Activated CD4-positive, alpha-beta T cell treated with anti-CD3 and anti-CD28 coated beads, Interleukin-2, amount 10 ng/mL, durations not matched to agents 24 days and 14 days (primary cell): ENCODE data around the gene TMEM140. TPM values are rescaled to one million over a fixed set of nuclear protein-coding genes. Genes with fewer than 3 reads are reported as not detected.
A peak's percentile ranks its signal among the peaks of the same experiment; 100 is the strongest.
"Not testable (repeated sequence)": the region's sequence is repeated elsewhere in the genome, so short reads cannot be mapped to it uniquely, and the experiment has no call there.

Source experiments
- DNase-seq: peaks from one replicate; pipeline ENCODE4 v3.0.0; 2022
- H3K27ac Mint-ChIP-seq: one replicate; pipeline ENCODE4 v1.8.0; 2022; ENCODE audit warnings: mild to moderate bottlenecking, mixed read lengths
- H3K27me3 Mint-ChIP-seq: one replicate; pipeline ENCODE4 v1.8.0; 2022; ENCODE audit warnings: mixed read lengths
- H3K36me3 Mint-ChIP-seq: one replicate; pipeline ENCODE4 v1.8.0; 2022; ENCODE audit warnings: low read depth, mild to moderate bottlenecking, mixed read lengths
- H3K4me1 Mint-ChIP-seq: one replicate; pipeline ENCODE4 v1.8.0; 2021; ENCODE audit warnings: mixed read lengths
- H3K4me3 Mint-ChIP-seq: one replicate; pipeline ENCODE4 v1.8.0; 2022; ENCODE audit warnings: mild to moderate bottlenecking, moderate library complexity, mixed read lengths
- H3K9me3 Mint-ChIP-seq: one replicate; pipeline ENCODE4 v1.8.0; 2021; ENCODE audit warnings: mixed read lengths
- intact Hi-C: fragments of 100-400 bp; cut with micrococcal nuclease; formaldehyde crosslinking; loops from one replicate; pipeline ENCODE4 v1.15.1; 2023
- total RNA-seq: library from RNA; stranded (reverse); gene quantifications from 2 replicates; pipeline ENCODE4 v1.2.3, GENCODE V29; 2022

Gene TMEM140
- 2.2 TPM in 2 replicates for total RNA-seq

DNA sequence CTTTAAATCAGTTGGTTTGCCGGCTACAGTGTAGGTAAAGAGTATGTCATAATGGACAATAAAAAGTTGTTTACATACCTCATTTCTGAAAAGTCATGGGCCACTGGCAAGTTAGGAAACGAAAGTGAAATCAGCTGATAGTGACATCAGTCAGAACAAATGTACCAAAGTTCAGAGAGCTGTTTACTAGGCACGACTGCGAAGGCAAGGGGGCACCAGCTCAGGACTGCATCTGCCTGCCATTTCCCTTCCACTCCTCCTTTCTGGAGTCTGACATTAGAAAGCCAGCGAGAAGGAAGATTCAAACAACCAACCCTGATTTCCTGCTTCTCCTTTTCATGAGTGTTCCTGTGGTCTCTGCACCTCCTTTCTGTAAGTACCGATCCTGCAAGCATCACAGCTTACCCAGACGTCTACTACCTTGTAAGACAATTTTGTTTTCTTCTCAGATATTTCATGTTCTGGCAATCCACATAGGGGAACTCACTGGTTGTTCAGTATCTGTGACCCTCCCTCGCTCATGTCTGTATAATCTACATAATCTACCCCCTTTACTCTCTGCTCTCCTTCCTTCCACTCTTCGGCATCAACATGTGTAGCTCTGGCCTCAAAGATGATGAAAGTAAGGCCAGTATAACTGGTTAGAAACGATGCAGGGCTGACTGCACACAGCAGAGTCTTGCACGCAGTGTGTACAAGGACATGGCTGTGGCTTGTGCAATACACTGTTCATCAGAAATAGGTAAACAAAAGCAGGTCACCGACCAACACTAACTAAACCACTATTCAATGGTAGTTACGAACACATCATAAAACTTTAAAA is at the start of gene TMEM140:
TSS of gene TMEM140 (plus strand) at position 174 of the 823 bp plus-strand sequence. CDS start 16,370 bp downstream, outside the sequence.
- Mint-ChIP-seq H3K4me3 (peak within 1 kb of the TSS; percentile 91), H3K27me3 (no peaks in the 10 kb centered on the region), H3K4me1 (peaks cover 54% of the 10 kb centered on the region), H3K36me3 (peaks cover 23% of the 10 kb centered on the region), H3K9me3 (peaks cover 6% of the 10 kb centered on the region), H3K27ac (peak within 1 kb of the TSS; percentile 95)
- peak; percentile 92 for DNase-seq
- intact Hi-C loops, result loop anchor here (1.0 to 10.0 kb wide), 8 partner anchors 12 to 833 kb away; partner anchors contain the start of genes AGBL3, BPGM, CYREN and SLC35B4

DNA sequence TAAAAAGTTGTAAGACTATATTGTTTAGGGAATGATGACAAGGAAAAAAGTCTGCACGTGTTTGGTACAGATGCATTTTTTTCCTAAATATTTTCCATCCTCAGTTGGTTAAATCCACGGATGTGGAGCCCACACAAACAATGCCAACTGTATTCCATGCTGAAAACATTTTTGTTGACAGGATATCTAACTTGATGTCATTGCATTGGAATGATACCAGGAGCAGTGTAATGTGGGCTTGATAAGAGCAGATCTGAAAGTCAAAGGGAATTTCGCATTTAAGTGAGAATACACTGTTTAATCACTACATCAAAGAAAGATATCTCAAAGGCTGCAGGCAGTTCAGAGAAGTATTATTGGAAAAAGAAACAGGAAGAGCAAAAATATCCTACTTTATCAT is 49.5 kb upstream of the TMEM140 start:
- Mint-ChIP-seq H3K9me3 (peaks cover 4% of the 10 kb centered on the region), H3K27me3 (no peaks in the 10 kb centered on the region), H3K36me3 (no peaks in the 10 kb centered on the region), H3K4me3 (no peak overlapping the region), H3K27ac (no peak overlapping the region), H3K4me1 (peaks cover 2% of the 10 kb centered on the region)
- intact Hi-C loops, result no loop called here
- no peak for DNase-seq

DNA sequence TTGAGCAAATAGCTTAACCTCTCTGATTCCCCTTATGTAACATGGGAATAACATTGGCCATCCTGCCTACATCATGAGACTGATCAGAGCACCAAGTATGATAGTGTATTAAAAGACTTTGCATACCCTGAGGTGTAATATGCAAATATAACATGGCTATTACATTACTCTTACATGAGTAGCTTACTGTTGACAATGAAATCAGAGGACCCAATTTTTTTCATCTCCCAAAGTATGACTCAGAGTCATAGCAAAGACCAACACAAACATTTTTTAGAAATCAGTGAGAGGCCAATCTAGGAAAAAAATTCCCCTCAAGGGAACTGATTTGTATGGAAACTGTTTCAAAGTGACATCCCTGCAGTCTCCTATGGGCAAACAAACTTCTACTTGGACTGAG is 47.0 kb upstream of the TMEM140 start:
- intact Hi-C loops, result no loop called here
- no peak for DNase-seq
- H3K27ac Mint-ChIP-seq, result no peak overlapping the region
- peaks cover 2% of the 10 kb centered on the region for H3K4me1 Mint-ChIP-seq
- H3K36me3 Mint-ChIP-seq, result no peaks in the 10 kb centered on the region
- H3K9me3 Mint-ChIP-seq, result peaks cover 4% of the 10 kb centered on the region
- no peak overlapping the region for H3K4me3 Mint-ChIP-seq
- no peaks in the 10 kb centered on the region for H3K27me3 Mint-ChIP-seq

DNA sequence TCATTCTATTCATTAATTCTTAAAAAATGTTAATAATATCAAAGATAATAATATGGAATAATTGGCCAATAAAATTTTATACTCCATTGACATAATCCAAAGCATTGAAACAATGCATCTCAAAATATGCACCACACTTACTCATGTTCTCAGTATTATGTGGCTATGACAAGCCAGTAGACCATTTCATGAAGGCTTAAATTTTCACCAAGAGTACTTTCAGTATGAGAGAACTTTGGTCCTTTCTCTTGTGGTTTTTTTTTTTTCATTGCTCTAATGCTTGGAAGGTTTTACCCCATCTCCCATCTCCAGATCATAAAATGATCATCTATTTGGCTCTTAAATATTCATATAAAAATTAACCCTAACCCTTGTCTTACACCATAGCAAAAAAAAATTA is 45.5 kb upstream of the TMEM140 start:
- Mint-ChIP-seq H3K27ac (no peak overlapping the region), H3K27me3 (no peaks in the 10 kb centered on the region), H3K36me3 (no peaks in the 10 kb centered on the region), H3K9me3 (peaks cover 3% of the 10 kb centered on the region), H3K4me3 (no peak overlapping the region), H3K4me1 (peaks cover 2% of the 10 kb centered on the region)
- intact Hi-C loops, result no loop called here
- no peak for DNase-seq

DNA sequence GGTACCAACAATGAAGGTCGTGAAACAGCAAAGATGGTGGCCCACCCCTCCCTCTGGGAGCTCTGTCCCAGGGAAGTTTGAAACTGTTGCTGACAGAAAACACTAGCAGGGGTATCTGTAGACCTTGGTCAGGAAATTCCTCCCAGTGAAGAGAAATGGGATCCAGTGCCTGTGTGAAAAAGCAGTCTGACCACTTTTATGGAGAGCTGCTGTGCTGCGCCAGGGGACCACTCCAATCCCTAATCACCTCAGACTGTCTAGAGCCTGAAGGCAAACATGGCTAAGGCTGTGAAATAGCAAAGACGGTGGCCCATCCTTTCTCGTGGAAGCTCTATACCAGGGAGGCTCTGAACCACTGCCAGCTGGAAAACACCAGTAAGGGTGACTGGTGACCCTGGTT is 38.3 kb upstream of the TMEM140 start:
- H3K27ac Mint-ChIP-seq, result no peak overlapping the region

DNA sequence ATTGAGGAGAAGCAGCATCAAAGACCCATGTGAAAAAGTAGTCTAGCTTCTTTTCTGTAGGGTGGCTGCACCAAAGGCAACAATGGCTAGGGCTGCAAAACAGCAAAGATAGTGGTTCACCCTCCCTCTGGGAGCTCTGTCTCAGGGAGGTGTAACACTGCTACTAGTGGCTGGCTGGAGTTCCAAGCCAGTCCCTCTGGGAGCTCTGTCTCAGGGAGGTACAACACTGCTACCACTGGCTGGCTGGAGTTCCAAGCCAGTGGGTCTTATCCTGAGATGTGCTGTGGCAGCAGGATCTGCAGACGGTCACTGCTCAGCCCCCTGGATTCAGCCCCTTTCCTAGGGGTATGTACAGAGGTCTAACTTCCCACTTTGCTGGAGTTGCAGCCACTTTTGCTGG is 37.9 kb upstream of the TMEM140 start:
- intact Hi-C loops, result no loop called here
- no peak for DNase-seq
- Mint-ChIP-seq H3K27ac (no peak overlapping the region), H3K36me3 (no peaks in the 10 kb centered on the region), H3K27me3 (no peaks in the 10 kb centered on the region), H3K4me3 (no peak overlapping the region), H3K9me3 (peaks cover 9% of the 10 kb centered on the region), H3K4me1 (no peaks in the 10 kb centered on the region)

More for the DNA sequence above, 38.3 kb upstream of the TMEM140 start:
- Mint-ChIP-seq H3K27me3 (no peaks in the 10 kb centered on the region), H3K36me3 (no peaks in the 10 kb centered on the region), H3K4me3 (no peak overlapping the region), H3K4me1 (no peaks in the 10 kb centered on the region), H3K9me3 (peaks cover 6% of the 10 kb centered on the region)
- intact Hi-C loops, result no loop called here
- no peak for DNase-seq

DNA sequence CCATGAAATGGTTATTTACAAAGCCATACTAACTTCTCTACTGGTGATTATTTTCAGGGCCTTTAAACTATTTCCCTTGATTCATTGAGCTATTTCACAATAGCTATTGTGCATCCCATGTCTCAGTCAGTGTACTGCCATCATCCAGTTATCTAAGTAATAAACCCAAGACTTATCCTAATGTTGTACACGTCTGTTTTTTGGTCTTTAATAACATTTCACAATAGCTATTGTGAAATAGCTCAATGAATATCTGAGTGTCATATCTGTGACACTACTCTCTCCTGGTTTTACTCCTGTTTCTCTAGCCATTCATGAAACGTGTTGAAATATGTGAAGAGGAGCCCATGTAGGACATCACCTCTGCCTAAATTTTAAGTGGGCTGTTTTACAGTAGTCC is 36.5 kb upstream of the TMEM140 start:
- Mint-ChIP-seq H3K9me3 (peaks cover 9% of the 10 kb centered on the region), H3K27me3 (no peaks in the 10 kb centered on the region), H3K4me1 (no peaks in the 10 kb centered on the region), H3K4me3 (no peak overlapping the region), H3K27ac (no peak overlapping the region), H3K36me3 (no peaks in the 10 kb centered on the region)
- DNase-seq, result no peak
- intact Hi-C loops, result no loop called here

DNA sequence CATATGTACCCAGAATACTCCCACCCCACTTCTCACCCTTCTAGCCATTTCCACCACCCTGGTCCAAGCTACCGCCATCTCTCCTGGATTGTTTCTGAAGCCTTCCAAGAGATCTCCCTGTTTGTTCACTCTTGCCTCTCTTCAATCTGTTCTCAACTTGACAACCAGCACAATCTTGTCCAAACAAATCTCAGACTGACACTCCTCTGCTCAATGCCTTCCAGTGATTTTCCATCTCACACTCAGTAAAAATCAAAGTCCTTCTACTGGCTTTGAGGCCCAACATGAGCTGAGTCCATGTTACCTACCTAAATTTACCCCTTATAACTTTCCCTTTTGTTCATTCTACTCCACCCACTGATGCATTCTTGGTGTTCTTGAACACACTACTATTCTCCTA is 33.2 kb upstream of the TMEM140 start:
- no peaks in the 10 kb centered on the region for H3K36me3 Mint-ChIP-seq
- no peaks in the 10 kb centered on the region for H3K27me3 Mint-ChIP-seq
- no peaks in the 10 kb centered on the region for H3K4me1 Mint-ChIP-seq
- H3K4me3 Mint-ChIP-seq, result no peak overlapping the region
- DNase-seq, result no peak
- peaks cover 3% of the 10 kb centered on the region for H3K9me3 Mint-ChIP-seq
- intact Hi-C loops, result no loop called here
- no peak overlapping the region for H3K27ac Mint-ChIP-seq

DNA sequence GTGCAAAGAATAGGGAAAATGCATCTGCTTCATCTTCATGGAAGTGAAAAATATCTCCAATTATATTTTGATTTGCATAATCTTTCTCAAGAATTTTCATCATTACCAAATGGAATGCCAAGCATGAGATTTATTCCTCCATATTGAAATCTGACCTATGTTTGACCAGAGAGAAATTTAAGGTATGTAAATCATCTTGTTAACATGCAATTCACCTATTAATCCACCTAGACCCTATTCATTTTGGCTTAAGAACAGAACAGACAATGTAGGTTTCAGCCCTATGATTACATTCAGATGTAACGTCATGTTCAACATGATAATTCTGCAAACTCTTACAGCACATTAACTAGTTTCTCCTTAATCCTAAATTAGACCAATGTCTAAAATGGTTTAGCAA is 30.8 kb upstream of the TMEM140 start:
- Mint-ChIP-seq H3K4me1 (no peaks in the 10 kb centered on the region), H3K27ac (no peak overlapping the region), H3K4me3 (no peak overlapping the region), H3K9me3 (peaks cover 9% of the 10 kb centered on the region), H3K36me3 (peaks cover 1% of the 10 kb centered on the region), H3K27me3 (no peaks in the 10 kb centered on the region)
- DNase-seq, result no peak
- intact Hi-C loops, result no loop called here

DNA sequence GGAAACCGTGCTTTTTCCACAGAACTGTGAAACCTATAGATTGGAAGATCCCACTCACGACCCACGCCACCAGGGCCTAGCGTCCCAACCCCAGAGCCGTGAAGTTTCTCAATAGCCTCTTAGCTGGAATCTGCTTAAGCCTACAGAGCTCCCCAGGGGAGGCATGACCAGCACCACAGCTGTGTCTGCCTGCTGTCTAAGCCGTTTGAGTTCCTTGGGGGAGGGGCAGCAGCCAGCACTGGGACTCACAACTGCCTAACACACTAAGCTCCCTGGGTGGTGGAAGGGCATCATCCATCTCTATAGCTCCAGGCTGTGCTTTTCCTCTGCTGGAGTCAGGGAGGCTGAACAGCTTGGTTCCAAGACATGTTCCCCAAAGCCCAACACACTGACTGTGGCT is 26.0 kb upstream of the TMEM140 start:
- H3K27ac Mint-ChIP-seq, result no peak overlapping the region
- intact Hi-C loops, result no loop called here
- no peak overlapping the region for H3K4me3 Mint-ChIP-seq
- H3K36me3 Mint-ChIP-seq, result peaks cover 1% of the 10 kb centered on the region
- H3K4me1 Mint-ChIP-seq, result no peaks in the 10 kb centered on the region
- peaks cover 10% of the 10 kb centered on the region for H3K9me3 Mint-ChIP-seq
- peaks cover 4% of the 10 kb centered on the region for H3K27me3 Mint-ChIP-seq
- no peak for DNase-seq

DNA sequence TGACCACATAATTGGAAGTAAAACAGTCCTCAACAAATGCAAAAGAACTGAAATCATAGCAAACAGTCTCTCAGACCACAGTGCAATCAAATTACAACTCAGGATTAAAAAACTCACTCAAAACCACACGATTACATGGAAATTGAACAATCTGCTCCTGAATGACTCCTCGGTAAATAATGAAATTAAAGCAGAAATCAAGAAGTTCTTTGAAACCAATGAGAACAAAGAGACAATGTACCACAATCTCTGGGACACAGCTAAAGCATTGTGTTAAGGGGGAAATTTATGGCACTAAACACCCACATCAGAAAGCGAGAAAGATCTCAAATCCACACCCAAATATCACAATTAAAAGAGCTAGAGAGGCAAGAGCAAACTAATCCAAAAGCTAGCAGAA is 23.2 kb upstream of the TMEM140 start:
- H3K4me1 Mint-ChIP-seq, H3K27ac Mint-ChIP-seq, intact Hi-C loops, H3K36me3 Mint-ChIP-seq, H3K4me3 Mint-ChIP-seq, DNase-seq, H3K27me3 Mint-ChIP-seq: not testable (repeated sequence)
- peaks cover 15% of the 10 kb centered on the region for H3K9me3 Mint-ChIP-seq

DNA sequence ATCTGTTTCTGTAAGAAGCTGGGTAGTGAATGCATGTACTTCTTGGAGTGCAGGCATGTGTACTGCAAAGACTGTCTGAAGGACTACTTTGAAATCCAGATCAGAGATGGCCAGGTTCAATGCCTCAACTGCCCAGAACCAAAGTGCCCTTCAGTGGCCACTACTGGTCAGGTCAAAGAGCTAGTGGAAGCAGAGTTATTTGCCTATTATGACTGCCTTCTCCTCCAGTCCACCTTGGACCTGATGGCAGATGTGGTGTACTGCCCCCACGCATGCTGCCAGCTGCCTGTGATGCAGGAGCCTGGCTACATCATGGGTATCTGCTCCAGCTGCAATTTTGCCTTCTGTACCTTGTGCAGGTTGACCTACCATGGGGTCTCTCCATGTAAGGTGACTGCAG is 18.9 kb upstream of the TMEM140 start:
- intact Hi-C loops, result no loop called here
- no peak overlapping the region for H3K27ac Mint-ChIP-seq
- H3K4me1 Mint-ChIP-seq, result no peaks in the 10 kb centered on the region
- H3K36me3 Mint-ChIP-seq, result no peaks in the 10 kb centered on the region
- no peak for DNase-seq
- peaks cover 1% of the 10 kb centered on the region for H3K27me3 Mint-ChIP-seq
- no peak overlapping the region for H3K4me3 Mint-ChIP-seq
- peaks cover 11% of the 10 kb centered on the region for H3K9me3 Mint-ChIP-seq

DNA sequence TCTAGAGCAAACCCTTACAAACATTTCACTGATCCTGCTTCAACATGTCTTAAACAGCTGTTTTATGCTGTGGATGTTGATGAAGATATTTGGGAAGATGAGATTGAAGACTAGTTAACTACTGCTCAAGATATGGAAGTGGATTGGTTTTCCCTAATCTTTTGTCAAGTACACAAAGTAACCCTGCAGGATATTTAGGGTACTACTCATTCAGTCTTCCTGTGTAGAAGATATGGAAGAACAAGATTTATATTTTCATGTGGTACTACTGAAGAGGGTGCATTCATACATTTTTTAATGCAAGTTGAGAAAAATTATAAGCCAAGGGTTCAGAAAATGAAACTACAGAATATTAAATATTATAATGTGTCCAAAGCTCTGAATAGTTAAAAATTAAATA is 18.3 kb upstream of the TMEM140 start:
- no peaks in the 10 kb centered on the region for H3K36me3 Mint-ChIP-seq
- intact Hi-C loops, result no loop called here
- no peak overlapping the region for H3K27ac Mint-ChIP-seq
- H3K4me1 Mint-ChIP-seq, result no peaks in the 10 kb centered on the region
- peaks cover 11% of the 10 kb centered on the region for H3K9me3 Mint-ChIP-seq
- peaks cover 1% of the 10 kb centered on the region for H3K27me3 Mint-ChIP-seq
- H3K4me3 Mint-ChIP-seq, result no peak overlapping the region
- DNase-seq, result no peak

DNA sequence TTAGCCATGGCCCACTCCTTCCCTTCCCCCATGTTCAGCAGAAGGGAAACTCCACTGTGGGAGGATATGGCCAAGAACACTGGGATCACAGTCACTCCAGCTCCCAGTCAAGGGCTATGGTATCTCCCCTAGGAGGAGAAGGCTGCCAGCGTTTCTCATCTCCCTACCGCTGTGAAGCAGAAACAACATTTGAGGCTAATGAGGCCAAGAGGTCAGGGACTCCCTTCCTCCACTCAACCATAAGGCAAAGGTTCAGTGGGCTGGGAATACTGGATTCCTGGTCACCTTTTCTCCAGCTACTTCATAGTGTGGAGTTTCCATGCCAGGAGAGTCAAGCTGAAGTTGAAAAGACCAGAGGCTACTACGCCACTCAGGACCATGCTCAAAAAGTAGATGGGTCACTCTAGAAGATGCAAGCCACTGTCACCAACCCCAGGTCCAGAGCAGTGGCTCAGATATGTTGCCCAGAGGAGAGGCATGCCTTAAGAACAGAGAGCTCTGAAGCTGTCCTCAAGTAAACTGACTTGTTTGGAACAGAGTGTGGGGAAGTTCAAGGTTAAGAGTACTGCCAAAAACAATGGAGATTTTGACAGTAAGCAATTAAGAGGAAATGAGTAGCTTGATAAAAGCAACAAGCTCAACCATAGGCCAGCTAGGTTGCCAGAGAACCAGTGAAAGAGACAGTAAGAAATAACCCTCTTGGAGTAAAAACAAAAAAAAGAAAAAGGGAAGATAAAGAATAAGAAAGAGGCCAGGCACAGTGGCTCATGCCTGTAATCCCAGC is 3.8 kb upstream of the TMEM140 start:
- Mint-ChIP-seq H3K27me3 (no peaks in the 10 kb centered on the region), H3K27ac (no peak overlapping the region), H3K4me1 (peaks cover 31% of the 10 kb centered on the region), H3K4me3 (no peak overlapping the region), H3K36me3 (no peaks in the 10 kb centered on the region), H3K9me3 (peaks cover 28% of the 10 kb centered on the region)
- intact Hi-C loops, result loop anchor here (10.0 kb wide), 2 partner anchors 409 to 829 kb away; partner anchors contain the start of gene SLC35B4
- no peak for DNase-seq
